Glomerular visceral epithelial cell (primary cell): ENCODE results near the gene IQSEC1.

Experiments
- DNase-seq: peaks from one replicate; pipeline ENCODE4 v3.0.0-alpha.2; 2016; ENCODE audit errors: extremely low spot score

The IQSEC1 gene

GRCh38 chr3:13016083-13016720 lies 57.0 kb downstream of the IQSEC1 start:
- DNase-seq: no peak

GRCh38 chr3:13015286-13016082 lies 57.7 kb downstream of the IQSEC1 start:
- DNase-seq: no peak

- DNase-seq: no peak
These were observed 58.4 kb downstream of the IQSEC1 start for GRCh38 chr3:13014755-13015285.

DNA sequence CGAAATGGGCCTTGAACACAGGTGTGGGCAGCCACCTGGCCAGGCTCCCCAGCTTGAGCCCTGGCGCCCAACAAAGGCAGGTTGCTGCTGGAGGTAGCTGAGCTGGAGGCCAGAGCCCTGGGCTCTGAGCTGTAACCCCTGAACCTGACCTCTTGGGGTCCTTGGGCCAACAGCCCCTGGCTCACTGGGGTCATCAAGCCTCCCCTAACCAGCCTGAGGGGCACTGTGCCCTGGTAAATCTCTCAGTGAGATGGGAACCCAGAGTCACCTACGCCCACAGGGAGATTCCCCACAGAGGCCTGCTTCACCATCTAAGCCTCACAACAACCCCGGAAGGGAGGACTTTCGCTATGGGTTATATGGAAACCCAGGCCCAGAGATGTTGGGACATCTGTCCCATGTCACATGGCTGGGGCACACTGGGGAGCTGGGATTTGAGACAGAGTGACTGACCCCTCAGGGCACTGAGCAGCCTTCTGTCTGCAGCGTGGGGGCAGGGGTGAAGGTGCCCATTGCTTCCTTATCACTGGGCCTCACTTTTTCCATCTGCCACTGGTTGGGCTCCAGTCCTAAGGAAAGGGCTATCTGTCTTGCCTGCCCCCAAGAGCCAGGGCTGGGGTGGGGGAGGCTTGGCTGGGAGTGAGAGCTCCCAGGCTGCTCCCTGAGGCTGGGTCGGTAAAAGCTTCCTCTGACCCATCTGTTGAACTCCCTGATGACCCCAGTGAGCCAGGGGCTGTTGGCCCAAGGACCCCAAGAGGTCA lies 59.1 kb downstream of the IQSEC1 start:
- DNase-seq: no peak

DNA sequence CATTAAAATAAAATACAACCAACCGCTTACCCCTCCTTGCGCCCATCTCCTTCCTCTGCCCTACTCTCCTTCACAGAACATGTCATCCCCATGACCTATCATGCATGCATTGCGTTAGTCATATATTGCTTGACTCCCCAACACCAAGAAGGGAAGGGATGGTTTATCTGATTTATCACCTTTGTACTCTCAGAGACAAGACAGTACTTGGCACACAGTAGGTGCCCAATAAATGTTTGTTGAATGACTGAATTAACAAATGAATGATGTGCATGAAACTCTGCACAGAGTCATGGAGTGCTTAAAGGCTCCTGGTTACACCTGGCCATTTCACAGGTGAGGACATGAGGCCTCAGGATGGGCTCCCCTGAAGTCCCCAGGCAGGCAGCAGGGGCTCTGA lies 59.7 kb downstream of the IQSEC1 start:
- DNase-seq: no peak

DNA sequence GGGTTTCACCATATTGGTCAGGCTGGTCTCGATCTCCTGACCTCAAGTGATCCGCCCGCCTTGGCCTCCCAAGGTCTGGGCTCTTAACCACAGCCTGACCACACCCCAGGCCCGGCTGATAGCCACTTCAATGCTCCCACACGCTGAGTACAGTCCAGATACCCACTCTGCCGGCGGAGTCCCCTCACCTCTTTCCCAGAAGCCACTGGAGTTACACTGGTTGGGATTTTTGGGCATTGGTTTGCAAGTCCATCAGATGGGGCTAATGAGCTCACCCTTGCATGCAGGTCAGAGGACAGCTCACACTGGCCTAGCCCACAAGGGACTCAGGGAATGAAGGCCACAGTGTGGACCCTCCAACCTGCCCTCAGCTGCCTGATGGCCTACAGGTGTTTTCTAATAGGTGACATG lies 60.1 kb downstream of the IQSEC1 start:
- no peak for DNase-seq

GRCh38 chr3:13012221-13012691 lies 61.0 kb downstream of the IQSEC1 start:
- no peak for DNase-seq

DNA sequence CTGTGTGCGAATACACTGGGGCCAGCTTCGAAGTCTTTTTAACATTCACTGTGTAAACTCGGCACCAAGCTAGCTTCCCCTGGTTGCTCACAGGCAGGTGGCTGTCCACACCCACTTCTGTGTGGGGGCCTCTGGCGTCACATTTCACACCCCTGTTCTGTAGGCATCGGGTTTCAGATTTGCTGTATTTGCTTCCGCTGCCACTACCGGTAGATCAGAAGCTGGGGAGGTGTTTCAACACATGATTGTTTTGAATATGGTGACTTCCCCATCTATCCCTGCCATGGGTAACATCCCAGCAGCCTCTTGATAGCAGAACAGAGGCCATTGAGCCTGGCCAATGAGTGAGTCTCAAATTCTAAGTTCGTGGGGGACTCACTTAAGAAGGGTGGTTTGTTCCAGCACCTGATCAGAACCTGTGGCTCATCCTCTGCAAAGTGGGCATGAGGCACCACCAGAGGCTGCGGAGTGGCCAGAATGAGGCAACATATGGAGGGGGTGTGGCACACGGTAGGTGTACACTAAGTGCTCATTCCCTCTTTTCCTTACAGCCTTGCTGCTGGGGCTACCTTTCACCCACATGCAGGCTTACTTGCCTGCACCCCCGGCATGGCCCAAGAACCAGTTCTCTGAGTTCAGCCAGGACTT lies 61.5 kb downstream of the IQSEC1 start:
- no peak for DNase-seq

DNA sequence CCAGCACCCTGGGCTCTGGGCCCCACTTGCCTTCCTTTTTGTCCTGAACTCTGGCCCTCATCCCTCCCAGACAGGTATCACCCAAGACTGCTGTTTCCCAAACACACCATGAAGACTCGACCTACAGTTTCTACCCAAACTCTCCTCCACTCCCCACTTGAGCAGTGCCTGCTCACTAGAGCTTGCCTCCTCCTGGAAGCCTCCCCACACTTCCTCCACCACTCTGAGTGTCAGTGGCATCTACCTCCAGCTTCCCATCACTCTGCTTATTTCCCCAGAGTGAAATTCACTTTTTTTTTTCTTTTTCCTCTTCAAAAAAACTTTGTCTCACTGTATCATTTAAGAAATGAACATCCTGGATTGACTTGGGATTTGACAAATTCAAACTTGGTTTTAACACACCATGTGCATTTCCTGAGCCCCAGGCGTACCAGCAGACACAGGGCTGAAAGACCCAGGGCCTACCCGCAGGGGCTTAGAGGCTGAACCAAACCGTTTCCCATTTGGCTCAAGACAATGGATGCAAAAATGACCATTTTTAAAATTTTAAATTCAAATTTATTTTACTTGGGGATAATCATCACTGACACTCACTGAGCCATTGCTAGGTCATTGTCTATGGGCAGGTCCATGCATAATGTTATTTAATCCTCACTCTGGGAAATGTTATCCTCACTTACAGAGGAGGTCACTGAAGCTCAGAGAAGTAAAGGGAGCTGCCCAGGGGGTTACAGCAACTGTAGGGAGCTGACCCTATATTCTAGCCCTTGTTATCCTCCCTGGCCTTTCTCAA lies 62.3 kb downstream of the IQSEC1 start:
- DNase-seq: no peak

- no peak for DNase-seq
These were observed 63.3 kb downstream of the IQSEC1 start for GRCh38 chr3:13009946-13010315.

GRCh38 chr3:13009132-13009945 lies 63.9 kb downstream of the IQSEC1 start:
- DNase-seq: peak; percentile 44

- DNase-seq: no peak
These were observed 64.9 kb downstream of the IQSEC1 start for GRCh38 chr3:13008155-13008995.

DNA sequence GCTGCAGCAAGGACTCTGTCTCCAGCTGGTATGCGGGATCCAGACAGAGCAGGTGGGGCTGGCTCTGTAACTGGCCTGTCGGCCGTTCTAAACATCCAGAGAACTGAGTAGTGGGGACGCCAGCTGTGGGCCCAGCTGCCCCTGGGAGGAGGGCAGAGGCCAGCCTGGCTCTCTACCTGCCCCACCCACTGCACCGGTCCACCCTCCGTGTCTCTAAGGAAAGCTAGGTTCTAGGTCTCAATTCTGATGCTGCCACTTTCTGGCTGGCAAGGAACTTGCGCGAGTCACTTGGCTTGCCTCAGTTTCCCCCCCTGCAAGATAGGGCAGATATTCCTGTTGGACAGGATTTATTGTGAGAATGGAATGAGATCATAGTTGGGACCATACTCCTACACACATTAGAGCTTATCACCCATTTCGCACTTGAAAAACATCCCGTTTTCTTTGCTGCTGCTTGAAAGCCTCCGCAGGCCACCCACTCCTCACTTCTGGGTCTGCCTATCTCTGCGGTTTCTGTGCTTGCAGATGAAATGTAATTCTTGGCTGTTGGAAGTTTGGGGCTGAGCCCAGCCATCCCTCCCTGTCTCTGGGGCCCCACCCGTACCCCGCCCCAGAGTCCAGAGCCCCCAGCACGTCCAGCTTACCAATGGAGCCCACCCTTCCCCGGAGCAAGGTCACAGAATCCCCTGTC lies 65.8 kb downstream of the IQSEC1 start:
- DNase-seq: no peak

DNA sequence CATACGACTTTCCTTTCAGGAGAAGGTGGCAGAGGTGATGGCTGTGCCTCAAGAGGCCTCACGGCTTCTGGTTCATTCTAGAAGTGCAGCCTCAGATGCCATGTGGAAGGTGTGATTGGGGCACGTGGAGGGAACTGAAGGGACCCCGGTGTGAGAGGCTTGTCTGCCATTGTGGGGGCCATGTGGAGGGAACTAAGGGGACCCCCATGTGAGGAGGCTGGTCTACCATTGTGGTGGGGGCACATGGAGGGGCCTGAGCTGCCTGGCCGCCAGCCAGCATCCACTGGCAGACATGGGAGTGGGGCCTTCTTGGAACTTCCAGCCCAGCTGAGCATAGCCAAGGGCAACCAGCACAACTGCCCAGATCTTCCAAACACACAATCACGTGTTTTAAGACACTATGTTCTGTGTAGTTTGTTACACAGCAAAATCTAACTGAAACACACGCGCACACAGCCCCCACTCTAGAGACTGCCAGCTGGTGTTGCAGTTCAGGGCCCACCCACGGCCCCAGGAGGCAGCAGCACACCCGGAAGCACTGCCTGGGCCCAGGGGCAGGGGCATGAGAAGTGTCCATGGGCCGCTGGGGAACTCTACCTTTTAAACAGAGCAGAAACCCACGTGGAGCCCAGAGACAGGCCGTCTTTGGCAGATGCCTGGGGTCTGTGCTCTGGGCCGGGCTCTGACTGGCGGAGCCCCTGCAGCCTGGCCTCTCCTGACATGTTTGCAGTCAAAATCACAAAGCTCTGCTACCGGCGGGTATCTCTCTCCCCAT lies 66.8 kb downstream of the IQSEC1 start:
- no peak for DNase-seq

DNA sequence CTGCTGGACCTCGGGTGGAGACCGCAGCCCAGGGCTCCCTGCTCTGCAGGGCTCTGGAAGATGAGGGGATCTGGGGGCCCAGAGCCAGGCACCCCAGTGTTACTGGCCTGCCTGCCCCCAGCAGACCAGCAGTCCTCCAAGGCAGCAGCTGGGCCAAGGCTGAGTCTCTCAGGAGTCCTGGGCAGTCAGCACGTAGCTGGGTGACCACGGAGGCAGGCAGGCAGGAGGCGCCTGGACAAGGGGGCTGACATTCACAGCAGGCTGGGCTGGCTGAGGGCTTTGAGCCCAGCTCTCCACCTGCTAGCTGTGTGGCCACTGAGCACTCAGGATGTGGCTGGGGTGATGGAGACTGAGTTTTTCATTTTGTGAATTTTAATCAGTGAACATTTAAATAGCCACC lies 67.9 kb downstream of the IQSEC1 start:
- no peak for DNase-seq

DNA sequence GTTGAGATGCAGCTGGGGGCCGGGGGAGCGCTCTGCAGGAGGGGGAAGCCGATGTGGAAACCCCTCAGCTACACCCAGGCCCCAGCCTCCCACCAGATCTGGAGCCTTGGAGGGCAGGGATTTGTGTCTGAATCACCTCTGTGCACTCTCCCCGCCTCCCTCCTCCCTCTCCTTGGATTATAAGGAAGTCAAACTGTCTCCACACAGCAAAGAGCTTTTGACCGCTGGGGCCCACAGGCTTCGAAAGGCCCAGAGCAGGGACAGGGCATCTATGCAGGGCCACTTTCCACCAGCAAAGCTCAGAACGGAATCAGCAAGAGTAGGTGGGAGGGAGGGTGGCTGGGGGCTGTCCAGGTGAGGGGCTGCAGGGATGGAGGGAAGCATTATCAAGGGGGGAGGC lies 68.9 kb downstream of the IQSEC1 start:
- DNase-seq: peak; percentile 34

GRCh38 chr3:13003608-13004007 lies 69.6 kb downstream of the IQSEC1 start:
- no peak for DNase-seq
